Neural crest cell (in vitro differentiated cells): Measurements from ENCODE around the gene UBQLN4. TPM values are rescaled to one million over a fixed set of nuclear protein-coding genes. Genes with fewer than 3 reads are reported as not detected.

Experiments
- DNase-seq: peaks from one replicate; pipeline ENCODE4 v3.0.0; 2021; ENCODE audit warnings: low read depth, mixed read lengths, low spot score
- H3K27ac Mint-ChIP-seq: one replicate; pipeline ENCODE4 v1.8.0; 2021; ENCODE audit warnings: mild to moderate bottlenecking, mixed read lengths; ENCODE audit not compliant: unreplicated experiment
- H3K27me3 Mint-ChIP-seq: 2 replicates; pipeline ENCODE4 v1.8.0; 2021; ENCODE audit warnings: low read depth, mild to moderate bottlenecking, mixed read lengths
- H3K36me3 Mint-ChIP-seq: 2 replicates; pipeline ENCODE4 v1.8.0; 2021; ENCODE audit warnings: low read depth, mild to moderate bottlenecking, mixed read lengths
- H3K4me1 Mint-ChIP-seq: 2 replicates; pipeline ENCODE4 v1.8.0; 2021; ENCODE audit warnings: mixed read lengths
- H3K4me3 Mint-ChIP-seq: one replicate; pipeline ENCODE4 v1.8.0; 2021; ENCODE audit warnings: mild to moderate bottlenecking, mixed read lengths
- H3K9me3 Mint-ChIP-seq: 2 replicates; pipeline ENCODE4 v1.8.0; 2021; ENCODE audit warnings: mixed read lengths
- total RNA-seq: library from RNA; stranded (reverse); gene quantifications from 2 replicates; pipeline ENCODE4 v1.2.1, GENCODE V29; 2021
- TF ChIP-seq, protein P1 (sequence below): fragments of 200-600 bp; sonication (generic); conservative IDR thresholded peaks from 2 replicates; pipeline ENCODE4 v1.5.0; 2021; ENCODE audit warnings: antibody characterized with exemption, mild to moderate bottlenecking

UBQLN4 gene
- total RNA-seq, 1 donor from 2014 or later: 78.0 TPM

- TF ChIP-seq, protein P1, sequence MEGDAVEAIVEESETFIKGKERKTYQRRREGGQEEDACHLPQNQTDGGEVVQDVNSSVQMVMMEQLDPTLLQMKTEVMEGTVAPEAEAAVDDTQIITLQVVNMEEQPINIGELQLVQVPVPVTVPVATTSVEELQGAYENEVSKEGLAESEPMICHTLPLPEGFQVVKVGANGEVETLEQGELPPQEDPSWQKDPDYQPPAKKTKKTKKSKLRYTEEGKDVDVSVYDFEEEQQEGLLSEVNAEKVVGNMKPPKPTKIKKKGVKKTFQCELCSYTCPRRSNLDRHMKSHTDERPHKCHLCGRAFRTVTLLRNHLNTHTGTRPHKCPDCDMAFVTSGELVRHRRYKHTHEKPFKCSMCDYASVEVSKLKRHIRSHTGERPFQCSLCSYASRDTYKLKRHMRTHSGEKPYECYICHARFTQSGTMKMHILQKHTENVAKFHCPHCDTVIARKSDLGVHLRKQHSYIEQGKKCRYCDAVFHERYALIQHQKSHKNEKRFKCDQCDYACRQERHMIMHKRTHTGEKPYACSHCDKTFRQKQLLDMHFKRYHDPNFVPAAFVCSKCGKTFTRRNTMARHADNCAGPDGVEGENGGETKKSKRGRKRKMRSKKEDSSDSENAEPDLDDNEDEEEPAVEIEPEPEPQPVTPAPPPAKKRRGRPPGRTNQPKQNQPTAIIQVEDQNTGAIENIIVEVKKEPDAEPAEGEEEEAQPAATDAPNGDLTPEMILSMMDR: no peak
- Mint-ChIP-seq H3K4me3 (peak overlapping the region; percentile 70), H3K27ac (peak overlapping the region; percentile 76)
Measured at GRCh38 chr1:156070548-156070947, 16.9 kb upstream of the UBQLN4 start.

GRCh38 chr1:156069490-156070455, 16.2 kb upstream of the UBQLN4 start:
- peaks cover 56% of the 10 kb centered on the region for H3K4me1 Mint-ChIP-seq
- H3K27me3 Mint-ChIP-seq: peaks cover 14% of the 10 kb centered on the region
- no peaks in the 10 kb centered on the region for H3K9me3 Mint-ChIP-seq
- TF ChIP-seq, protein P1: no peak
- H3K4me3 Mint-ChIP-seq: peak overlapping the region; percentile 70
- H3K36me3 Mint-ChIP-seq: peaks cover 4% of the 10 kb centered on the region
- DNase-seq: no peak
- peak overlapping the region; percentile 76 for H3K27ac Mint-ChIP-seq

More at GRCh38 chr1:156070548-156070947, 16.9 kb upstream of the UBQLN4 start:
- DNase-seq: no peak
- H3K9me3 Mint-ChIP-seq: no peaks in the 10 kb centered on the region
- peaks cover 9% of the 10 kb centered on the region for H3K36me3 Mint-ChIP-seq
- H3K27me3 Mint-ChIP-seq: peaks cover 14% of the 10 kb centered on the region
- H3K4me1 Mint-ChIP-seq: peaks cover 58% of the 10 kb centered on the region

- H3K27ac Mint-ChIP-seq: no peak overlapping the region
- peak overlapping the region; percentile 1 for H3K4me3 Mint-ChIP-seq
- peaks cover 33% of the 10 kb centered on the region for H3K4me1 Mint-ChIP-seq
- no peak for DNase-seq
- no peaks in the 10 kb centered on the region for H3K9me3 Mint-ChIP-seq
- H3K27me3 Mint-ChIP-seq: peaks cover 14% of the 10 kb centered on the region
- TF ChIP-seq, protein P1: no peak
- H3K36me3 Mint-ChIP-seq: no peaks in the 10 kb centered on the region
Measured at GRCh38 chr1:156067262-156067661, 13.7 kb upstream of the UBQLN4 start.

- DNase-seq: no peak
- H3K4me3 Mint-ChIP-seq: peak overlapping the region; percentile 76
- H3K4me1 Mint-ChIP-seq: peaks cover 35% of the 10 kb centered on the region
- TF ChIP-seq, protein P1: no peak
- no peaks in the 10 kb centered on the region for H3K36me3 Mint-ChIP-seq
- peaks cover 9% of the 10 kb centered on the region for H3K27me3 Mint-ChIP-seq
- H3K27ac Mint-ChIP-seq: peak overlapping the region; percentile 39
- no peaks in the 10 kb centered on the region for H3K9me3 Mint-ChIP-seq
Measured at GRCh38 chr1:156065871-156066270, 12.3 kb upstream of the UBQLN4 start.

- H3K4me1 Mint-ChIP-seq: peaks cover 31% of the 10 kb centered on the region
- peak overlapping the region; percentile 47 for H3K4me3 Mint-ChIP-seq
- H3K9me3 Mint-ChIP-seq: no peaks in the 10 kb centered on the region
- H3K36me3 Mint-ChIP-seq: no peaks in the 10 kb centered on the region
- DNase-seq: no peak
- H3K27me3 Mint-ChIP-seq: peaks cover 6% of the 10 kb centered on the region
- TF ChIP-seq, protein P1: no peak
- no peak overlapping the region for H3K27ac Mint-ChIP-seq
Measured at GRCh38 chr1:156065212-156065611, 11.6 kb upstream of the UBQLN4 start.
